OCI-LY1 (cell line): ENCODE measurements around the gene CSRNP2.

Experiments
- H2AFZ ChIP-seq: fragments of 200-600 bp; sonication (generic), shearing (Covaris generic); 2 replicates; pipeline ENCODE4 v1.6.0; 2014; ENCODE audit warnings: antibody characterized with exemption, mild to moderate bottlenecking, low read length
- H3F3A ChIP-seq: fragments of 200-600 bp; sonication (generic), shearing (Covaris generic); 2 replicates; pipeline ENCODE4 v1.6.0; 2014; ENCODE audit warnings: mild to moderate bottlenecking, antibody characterized with exemption, low read length, moderate library complexity; ENCODE audit not compliant: insufficient read depth
- H3K27ac ChIP-seq: fragments of 200-600 bp; sonication (generic); 2 replicates; pipeline ENCODE4 v1.5.1; 2014; ENCODE audit warnings: low read length, mixed run types, mild to moderate bottlenecking, low read depth; ENCODE audit not compliant: poor library complexity, severe bottlenecking
- H3K27me3 ChIP-seq: fragments of 200-600 bp; sonication (generic); 2 replicates; pipeline ENCODE4 v1.6.0; 2014; ENCODE audit warnings: antibody characterized with exemption, mild to moderate bottlenecking, low read length, moderate library complexity; ENCODE audit not compliant: insufficient read depth
- H3K36me3 ChIP-seq: fragments of 200-600 bp; sonication (generic); 2 replicates; pipeline ENCODE4 v1.6.1; 2014; ENCODE audit warnings: mild to moderate bottlenecking, antibody characterized with exemption, low read length, moderate library complexity, mixed read lengths; ENCODE audit not compliant: insufficient read depth
- H3K4me1 ChIP-seq: fragments of 200-600 bp; sonication (generic); 2 replicates; pipeline ENCODE4 v1.5.1; 2014; ENCODE audit warnings: mild to moderate bottlenecking, low read length, moderate library complexity; ENCODE audit not compliant: insufficient read depth, severe bottlenecking
- H3K4me2 ChIP-seq: fragments of 200-600 bp; sonication (generic), shearing (Covaris generic); 2 replicates; pipeline ENCODE4 v1.6.1; 2014; ENCODE audit warnings: low read length
- H3K4me3 ChIP-seq: fragments of 200-600 bp; sonication (generic); 2 replicates; pipeline ENCODE4 v1.5.1; 2014; ENCODE audit warnings: low read length, low read depth, mild to moderate bottlenecking, mixed read lengths; ENCODE audit not compliant: poor library complexity, severe bottlenecking
- H3K79me2 ChIP-seq: fragments of 200-600 bp; shearing (Covaris generic); 2 replicates; pipeline ENCODE4 v1.6.1; 2016; ENCODE audit warnings: mixed run types, low read length, mixed read lengths; ENCODE audit not compliant: insufficient read depth
- H3K9ac ChIP-seq: fragments of 200-600 bp; sonication (generic), shearing (Covaris generic); 2 replicates; pipeline ENCODE4 v1.6.1; 2014; ENCODE audit warnings: mild to moderate bottlenecking, low read length, mixed read lengths
- H3K9me2 ChIP-seq: fragments of 200-600 bp; sonication (generic), shearing (Covaris generic); 2 replicates; pipeline ENCODE4 v1.6.1; 2014; ENCODE audit warnings: low read depth, mild to moderate bottlenecking, low read length, mixed read lengths
- H3K9me3 ChIP-seq: fragments of 200-600 bp; shearing (Covaris generic); 2 replicates; pipeline ENCODE4 v1.6.1; 2014; ENCODE audit warnings: low read length, mixed read lengths
- H4K20me1 ChIP-seq: fragments of 200-600 bp; sonication (generic), shearing (Covaris generic); 2 replicates; pipeline ENCODE4 v1.6.0; 2016; ENCODE audit warnings: mild to moderate bottlenecking, low read length; ENCODE audit not compliant: insufficient read depth
- EZH2 ChIP-seq: fragments of 200-600 bp; sonication (generic), shearing (Covaris generic); IDR thresholded peaks from 2 replicates; pipeline ENCODE4 v1.8.0; 2017; ENCODE audit warnings: borderline replicate concordance, mixed run types, mild to moderate bottlenecking, antibody characterized with exemption, low read length, moderate library complexity, mixed read lengths
- TF ChIP-seq, protein P1 (sequence below): fragments of 200-600 bp; sonication (generic), shearing (Covaris generic); IDR thresholded peaks from 2 replicates; pipeline ENCODE4 v1.5.1; 2017; ENCODE audit warnings: mild to moderate bottlenecking, antibody characterized with exemption, low read length, moderate library complexity, mixed read lengths

Gene CSRNP2

GRCh38 chr12:51021694-51022093 is 61.7 kb downstream of the CSRNP2 start:
- no peak overlapping the region for H3K9ac ChIP-seq
- H3K36me3 ChIP-seq = 0 out of 2 replicates have a peak, but pooled peaks cover 3% of the 10 kb centered on the region
- no peaks in the 10 kb centered on the region for H3K9me2 ChIP-seq
- H3K27ac ChIP-seq = peak overlapping the region; percentile 20
- no peak overlapping the region for H2AFZ ChIP-seq
- H3K4me2 ChIP-seq = peak overlapping the region; percentile 26; the same call in 1 of the 2 replicates
- H3K4me3 ChIP-seq = no peak overlapping the region
- no peaks in the 10 kb centered on the region for H3K9me3 ChIP-seq
- H3K79me2 ChIP-seq = peaks cover 84% of the 10 kb centered on the region
- H3K4me1 ChIP-seq = peaks cover 56% of the 10 kb centered on the region
- no peaks in the 10 kb centered on the region for H4K20me1 ChIP-seq
- no peaks in the 10 kb centered on the region for H3F3A ChIP-seq
- TF ChIP-seq, protein P1, sequence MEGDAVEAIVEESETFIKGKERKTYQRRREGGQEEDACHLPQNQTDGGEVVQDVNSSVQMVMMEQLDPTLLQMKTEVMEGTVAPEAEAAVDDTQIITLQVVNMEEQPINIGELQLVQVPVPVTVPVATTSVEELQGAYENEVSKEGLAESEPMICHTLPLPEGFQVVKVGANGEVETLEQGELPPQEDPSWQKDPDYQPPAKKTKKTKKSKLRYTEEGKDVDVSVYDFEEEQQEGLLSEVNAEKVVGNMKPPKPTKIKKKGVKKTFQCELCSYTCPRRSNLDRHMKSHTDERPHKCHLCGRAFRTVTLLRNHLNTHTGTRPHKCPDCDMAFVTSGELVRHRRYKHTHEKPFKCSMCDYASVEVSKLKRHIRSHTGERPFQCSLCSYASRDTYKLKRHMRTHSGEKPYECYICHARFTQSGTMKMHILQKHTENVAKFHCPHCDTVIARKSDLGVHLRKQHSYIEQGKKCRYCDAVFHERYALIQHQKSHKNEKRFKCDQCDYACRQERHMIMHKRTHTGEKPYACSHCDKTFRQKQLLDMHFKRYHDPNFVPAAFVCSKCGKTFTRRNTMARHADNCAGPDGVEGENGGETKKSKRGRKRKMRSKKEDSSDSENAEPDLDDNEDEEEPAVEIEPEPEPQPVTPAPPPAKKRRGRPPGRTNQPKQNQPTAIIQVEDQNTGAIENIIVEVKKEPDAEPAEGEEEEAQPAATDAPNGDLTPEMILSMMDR = no peak
- no peak for TF ChIP-seq EZH2
- H3K27me3 ChIP-seq = no peaks in the 10 kb centered on the region

GRCh38 chr12:51020448-51021182 is 62.8 kb downstream of the CSRNP2 start:
- TF ChIP-seq, protein P1 = no peak
- no peak for TF ChIP-seq EZH2
- Histone ChIP-seq H3K27me3 (no peaks in the 10 kb centered on the region), H3K27ac (peak overlapping the region; percentile 75), H3K79me2 (peaks cover 85% of the 10 kb centered on the region), H4K20me1 (no peaks in the 10 kb centered on the region), H3K4me1 (peaks cover 53% of the 10 kb centered on the region), H2AFZ (no peak overlapping the region), H3K4me2 (peak overlapping the region; percentile 13), H3K9me2 (no peaks in the 10 kb centered on the region), H3K36me3 (0 out of 2 replicates have a peak, but pooled peaks cover 3% of the 10 kb centered on the region), H3F3A (no peaks in the 10 kb centered on the region), H3K9me3 (no peaks in the 10 kb centered on the region), H3K4me3 (no peak overlapping the region), H3K9ac (peak overlapping the region; percentile 37; the same call in 1 of the 2 replicates)

GRCh38 chr12:51019927-51020326 is 63.5 kb downstream of the CSRNP2 start:
- TF ChIP-seq EZH2 = no peak
- TF ChIP-seq, protein P1 = no peak
- Histone ChIP-seq H2AFZ (no peak overlapping the region), H3K9me3 (no peaks in the 10 kb centered on the region), H3K36me3 (0 out of 2 replicates have a peak, but pooled peaks cover 3% of the 10 kb centered on the region), H3K79me2 (peaks cover 79% of the 10 kb centered on the region), H3K27ac (peak overlapping the region; percentile 75), H3F3A (no peaks in the 10 kb centered on the region), H3K27me3 (no peaks in the 10 kb centered on the region), H3K4me3 (no peak overlapping the region), H3K4me2 (peak overlapping the region; percentile 13; the same call in 1 of the 2 replicates), H3K9me2 (no peaks in the 10 kb centered on the region), H3K4me1 (peaks cover 48% of the 10 kb centered on the region), H3K9ac (peak overlapping the region; percentile 37; the same call in 1 of the 2 replicates), H4K20me1 (no peaks in the 10 kb centered on the region)
